Osteocyte (in vitro differentiated cells): ENCODE data around the gene CUBN. TPM values are rescaled to one million over a fixed set of nuclear protein-coding genes. Genes with fewer than 3 reads are reported as not detected.

ENCODE experiments used
- DNase-seq: peaks from one replicate; pipeline ENCODE4 v3.0.0; 2021; ENCODE audit warnings: mixed read lengths; ENCODE audit not compliant: unreplicated experiment; ENCODE audit errors: extremely low spot score
- H3K27ac Mint-ChIP-seq: one replicate; pipeline ENCODE4 v1.8.0; 2021; ENCODE audit warnings: mild to moderate bottlenecking, mixed read lengths; ENCODE audit not compliant: unreplicated experiment
- H3K27me3 Mint-ChIP-seq: one replicate; pipeline ENCODE4 v1.8.0; 2021; ENCODE audit warnings: mixed read lengths; ENCODE audit not compliant: unreplicated experiment
- H3K36me3 Mint-ChIP-seq: one replicate; pipeline ENCODE4 v1.8.0; 2021; ENCODE audit warnings: mixed read lengths; ENCODE audit not compliant: unreplicated experiment
- H3K4me1 Mint-ChIP-seq: one replicate; pipeline ENCODE4 v1.8.0; 2021; ENCODE audit warnings: mixed read lengths; ENCODE audit not compliant: unreplicated experiment
- H3K4me3 Mint-ChIP-seq: one replicate; pipeline ENCODE4 v1.8.0; 2021; ENCODE audit warnings: mild to moderate bottlenecking, moderate library complexity, mixed read lengths; ENCODE audit not compliant: unreplicated experiment
- H3K9me3 Mint-ChIP-seq: one replicate; pipeline ENCODE4 v1.8.0; 2021; ENCODE audit warnings: mixed read lengths; ENCODE audit not compliant: unreplicated experiment
- total RNA-seq: library from RNA; stranded (reverse); gene quantifications from 2 replicates; pipeline ENCODE4 v1.2.1, GENCODE V29; 2021
- TF ChIP-seq, protein P1 (sequence below): fragments of 200-600 bp; sonication (generic); IDR thresholded peaks from 2 replicates; pipeline ENCODE4 v1.5.0; 2021; ENCODE audit warnings: antibody characterized with exemption, mild to moderate bottlenecking, moderate library complexity

Gene CUBN
- total RNA-seq, 1 donor from 2014 or later = 1.4 TPM

DNA sequence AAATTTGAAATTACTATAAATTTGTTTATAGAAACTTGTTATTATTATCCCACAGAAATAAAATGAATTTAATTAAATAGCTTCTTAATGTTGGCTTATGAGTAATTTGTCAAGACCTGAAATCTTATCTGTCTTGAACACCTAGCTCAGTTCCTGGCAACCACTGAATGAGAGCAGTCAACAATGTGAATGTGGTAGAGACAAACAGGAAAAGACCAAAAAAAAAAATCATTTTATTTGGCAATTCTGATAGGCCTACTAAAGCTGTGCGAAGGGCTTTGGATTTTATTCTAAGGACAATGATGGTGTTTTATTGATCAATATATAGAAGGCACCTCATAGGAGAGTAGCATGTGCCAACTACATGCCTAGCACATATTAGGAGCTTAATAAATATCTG, 184.6 kb downstream of the CUBN start:
- Mint-ChIP-seq H3K9me3 (no peaks in the 10 kb centered on the region), H3K27ac (peak overlapping the region; percentile 86), H3K4me3 (no peak overlapping the region), H3K4me1 (peaks cover 29% of the 10 kb centered on the region), H3K27me3 (no peaks in the 10 kb centered on the region), H3K36me3 (no peaks in the 10 kb centered on the region)
- no peak for DNase-seq
- TF ChIP-seq, protein P1, sequence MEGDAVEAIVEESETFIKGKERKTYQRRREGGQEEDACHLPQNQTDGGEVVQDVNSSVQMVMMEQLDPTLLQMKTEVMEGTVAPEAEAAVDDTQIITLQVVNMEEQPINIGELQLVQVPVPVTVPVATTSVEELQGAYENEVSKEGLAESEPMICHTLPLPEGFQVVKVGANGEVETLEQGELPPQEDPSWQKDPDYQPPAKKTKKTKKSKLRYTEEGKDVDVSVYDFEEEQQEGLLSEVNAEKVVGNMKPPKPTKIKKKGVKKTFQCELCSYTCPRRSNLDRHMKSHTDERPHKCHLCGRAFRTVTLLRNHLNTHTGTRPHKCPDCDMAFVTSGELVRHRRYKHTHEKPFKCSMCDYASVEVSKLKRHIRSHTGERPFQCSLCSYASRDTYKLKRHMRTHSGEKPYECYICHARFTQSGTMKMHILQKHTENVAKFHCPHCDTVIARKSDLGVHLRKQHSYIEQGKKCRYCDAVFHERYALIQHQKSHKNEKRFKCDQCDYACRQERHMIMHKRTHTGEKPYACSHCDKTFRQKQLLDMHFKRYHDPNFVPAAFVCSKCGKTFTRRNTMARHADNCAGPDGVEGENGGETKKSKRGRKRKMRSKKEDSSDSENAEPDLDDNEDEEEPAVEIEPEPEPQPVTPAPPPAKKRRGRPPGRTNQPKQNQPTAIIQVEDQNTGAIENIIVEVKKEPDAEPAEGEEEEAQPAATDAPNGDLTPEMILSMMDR = no peak

DNA sequence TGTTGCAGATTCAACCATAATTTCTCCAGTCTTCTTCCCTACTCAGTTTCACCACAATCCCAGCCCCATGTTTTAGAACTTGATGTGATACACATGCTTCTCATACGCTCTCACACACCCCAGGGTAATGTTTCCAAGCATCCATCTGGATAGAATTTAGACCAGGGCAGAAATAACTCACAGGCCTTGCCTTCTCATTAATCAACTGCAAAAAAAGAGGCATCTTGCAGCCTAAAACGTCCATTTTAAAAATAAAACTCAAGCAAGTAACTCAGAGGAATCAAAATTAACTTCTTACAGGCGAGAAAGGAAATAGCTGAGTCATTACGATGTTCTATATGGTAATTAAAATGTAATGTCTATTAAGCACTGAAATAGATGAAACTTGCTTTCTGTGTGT, 185.2 kb downstream of the CUBN start:
- TF ChIP-seq, protein P1 = no peak
- Mint-ChIP-seq H3K4me1 (peaks cover 29% of the 10 kb centered on the region), H3K27me3 (no peaks in the 10 kb centered on the region), H3K27ac (peak overlapping the region; percentile 86), H3K36me3 (no peaks in the 10 kb centered on the region), H3K4me3 (peak overlapping the region; percentile 2), H3K9me3 (no peaks in the 10 kb centered on the region)
- DNase-seq = no peak

DNA sequence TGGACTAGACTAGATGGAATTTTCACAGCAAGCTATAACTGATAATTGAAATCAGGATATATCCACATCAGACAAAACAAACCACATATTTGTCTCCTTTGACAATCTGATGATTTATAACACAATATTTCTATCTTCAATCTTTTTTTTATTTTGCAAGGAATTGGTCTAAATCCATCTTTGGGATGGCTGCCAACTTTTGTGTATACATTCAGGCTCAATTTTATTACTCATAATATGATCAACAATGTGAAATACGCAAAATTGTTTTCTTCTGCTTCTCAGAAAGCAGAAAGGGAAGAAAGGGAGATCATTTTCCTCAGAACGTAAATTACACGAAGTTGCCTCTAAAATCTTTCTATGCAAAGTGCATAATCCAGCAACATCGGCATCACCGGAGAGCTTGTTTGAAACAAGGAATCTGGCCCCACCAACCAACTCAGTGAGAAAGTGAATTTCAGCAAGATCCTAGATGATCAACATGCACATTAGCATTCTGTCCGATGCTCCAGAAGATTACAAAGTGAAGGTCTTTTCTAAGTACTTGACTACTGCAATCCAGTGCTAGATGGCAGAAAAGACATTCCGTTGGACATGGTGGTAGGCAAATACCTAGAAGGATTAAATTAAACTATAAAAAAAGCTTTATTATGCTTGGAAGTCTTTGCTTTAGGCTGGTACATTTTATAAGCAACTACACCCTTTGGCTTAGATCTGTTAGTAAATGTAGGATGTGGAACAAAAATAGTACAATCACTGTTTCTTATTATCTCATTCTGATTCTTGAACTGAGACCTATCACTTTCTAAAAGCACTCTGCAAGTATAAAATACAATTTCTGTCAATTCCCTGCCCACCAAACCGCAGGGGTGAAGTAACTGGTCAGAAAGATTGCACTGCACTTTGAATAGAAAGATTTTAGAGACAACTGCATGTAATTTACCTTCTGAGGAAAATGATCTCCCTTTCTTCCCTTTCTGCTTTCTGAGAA, 186.0 kb downstream of the CUBN start:
- Mint-ChIP-seq H3K4me1 (peaks cover 29% of the 10 kb centered on the region), H3K9me3 (no peaks in the 10 kb centered on the region), H3K27ac (peak overlapping the region; percentile 86), H3K4me3 (no peak overlapping the region), H3K36me3 (no peaks in the 10 kb centered on the region), H3K27me3 (no peaks in the 10 kb centered on the region)
- TF ChIP-seq, protein P1 = peak; percentile 53
- DNase-seq = no peak

DNA sequence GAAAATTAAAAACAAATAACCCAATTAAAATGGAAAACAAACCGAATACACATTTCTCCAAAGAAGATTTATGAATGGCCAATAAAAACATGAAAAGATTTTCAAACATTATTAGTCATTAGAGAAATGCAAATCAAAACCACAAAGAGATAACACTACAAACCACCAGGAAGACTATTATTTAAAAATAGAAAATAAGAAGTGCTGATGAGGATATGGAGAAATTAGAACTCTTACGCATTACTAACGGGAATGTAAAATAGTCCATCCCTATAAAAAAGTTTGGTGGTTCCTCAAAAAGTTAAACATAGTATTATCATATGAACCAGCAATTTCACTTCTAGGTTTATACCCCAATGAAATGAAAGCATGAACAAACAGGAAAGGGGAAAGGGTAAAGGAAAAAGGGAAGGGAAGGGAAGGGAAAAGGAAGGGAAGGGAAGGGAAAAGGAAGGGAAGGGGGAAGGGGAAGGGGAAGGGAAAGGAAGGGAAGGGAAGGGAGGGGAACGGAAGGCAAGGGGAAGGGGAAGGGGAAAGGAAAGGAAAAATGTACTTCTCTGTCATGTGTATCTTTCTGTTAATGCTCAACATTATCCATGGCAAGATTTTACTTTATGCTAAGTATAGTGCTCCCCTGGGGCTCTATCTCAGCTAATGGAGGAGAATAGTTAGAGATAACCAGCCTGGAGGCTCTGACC, 187.1 kb downstream of the CUBN start:
- no peak for DNase-seq
- Mint-ChIP-seq H3K27ac (no peak overlapping the region), H3K36me3 (no peaks in the 10 kb centered on the region), H3K9me3 (no peaks in the 10 kb centered on the region), H3K27me3 (no peaks in the 10 kb centered on the region), H3K4me1 (peaks cover 29% of the 10 kb centered on the region), H3K4me3 (no peak overlapping the region)
- TF ChIP-seq, protein P1 = no peak

DNA sequence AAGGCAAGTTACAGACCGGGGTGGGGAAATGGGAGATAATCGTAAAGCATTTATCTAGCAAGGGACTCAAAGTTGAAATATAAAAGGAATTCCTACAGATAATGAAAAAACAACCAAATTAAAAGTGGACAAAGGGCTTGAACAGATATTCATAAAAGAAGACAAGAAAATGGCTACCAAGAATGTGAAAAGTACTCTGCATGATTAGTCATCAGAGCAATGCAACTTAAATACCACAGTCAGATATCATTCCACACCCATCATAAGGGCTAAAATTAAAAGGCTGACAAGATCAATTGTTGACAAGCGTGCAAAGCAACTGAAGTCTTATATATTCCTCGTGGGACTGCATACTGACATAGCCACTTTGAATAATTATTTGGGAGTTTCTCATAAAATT, 187.7 kb downstream of the CUBN start:
- DNase-seq = no peak
- TF ChIP-seq, protein P1 = no peak
- Mint-ChIP-seq H3K9me3 (no peaks in the 10 kb centered on the region), H3K4me3 (no peak overlapping the region), H3K27ac (no peak overlapping the region), H3K36me3 (no peaks in the 10 kb centered on the region), H3K27me3 (no peaks in the 10 kb centered on the region), H3K4me1 (peaks cover 29% of the 10 kb centered on the region)
